Liver (tissue), 9 donors: ENCODE results near the gene RBM15B. TPM values are rescaled to one million over a fixed set of nuclear protein-coding genes. Genes with fewer than 3 reads are reported as not detected.
A peak's percentile ranks its signal among the peaks of the same experiment; 100 is the strongest.

ENCODE experiments used
- DNase-seq: peaks from one replicate; pipeline ENCODE4 v3.0.0-alpha.2; 2017; ENCODE audit warnings: low spot score
- H3K27ac ChIP-seq, 2 donors: one replicate each; pipeline ENCODE4 v1.7.0; 2013; ENCODE audit warnings: inconsistent platforms in 2 of 2, low read length in 2 of 2, control low read depth in 1 of 2, low read depth in 1 of 2, mild to moderate bottlenecking in 1 of 2
- H3K27me3 ChIP-seq, 4 donors: one replicate each; pipeline versions ENCODE4 v1.6.1 to v1.7.0; 2013; ENCODE audit warnings: low read length in 3 of 4, inconsistent platforms in 1 of 4, mild to moderate bottlenecking in 1 of 4, moderate library complexity in 1 of 4; ENCODE audit not compliant: control insufficient read depth in 4 of 4, insufficient read depth in 4 of 4
- H3K36me3 ChIP-seq, 4 donors: one replicate each; pipeline versions ENCODE4 v1.6.1 to v1.7.0; 2013; ENCODE audit warnings: low read length in 3 of 4, mild to moderate bottlenecking in 3 of 4, low read depth in 1 of 4, moderate library complexity in 1 of 4; ENCODE audit not compliant: control insufficient read depth in 4 of 4, insufficient read depth in 3 of 4
- H3K4me1 ChIP-seq, 4 donors: one replicate each; pipeline versions ENCODE4 v1.6.1 to v1.7.0; 2013; ENCODE audit warnings: low read length in 3 of 4, mild to moderate bottlenecking in 3 of 4, moderate library complexity in 1 of 4; ENCODE audit not compliant: control insufficient read depth in 4 of 4, insufficient read depth in 4 of 4
- H3K4me3 ChIP-seq, 3 donors: one replicate each; pipeline versions ENCODE4 v1.6.1 to v1.7.0; 2013; ENCODE audit warnings: low read length in 3 of 3, control low read depth in 1 of 3, low read depth in 1 of 3, mild to moderate bottlenecking in 1 of 3
- H3K9ac ChIP-seq, 2 donors: one replicate each; pipeline ENCODE4 v1.7.0; 2013; ENCODE audit warnings: low read length in 2 of 2, mild to moderate bottlenecking in 2 of 2, moderate library complexity in 2 of 2, control low read depth in 1 of 2, low read depth in 1 of 2
- H3K9me3 ChIP-seq, 4 donors: one replicate each; pipeline versions ENCODE4 v1.6.1 to v1.7.0; 2013; ENCODE audit warnings: low read length in 3 of 4; ENCODE audit not compliant: control insufficient read depth in 4 of 4
- EGR1 ChIP-seq, 2 donors: IDR thresholded peaks; 2 replicates each; pipeline ENCODE4 v1.6.1; 2016 to 2018; ENCODE audit warnings: antibody characterized with exemption in 2 of 2, low read depth in 2 of 2
- FOXA1 ChIP-seq: IDR thresholded peaks from 2 replicates; pipeline ENCODE4 v1.6.1; 2016; ENCODE audit warnings: antibody characterized with exemption
- GABPA ChIP-seq, 2 donors: IDR thresholded peaks in 1 of 2; conservative IDR thresholded peaks in 1 of 2; 2 replicates each; pipeline ENCODE4 v1.6.1; 2016; ENCODE audit warnings: antibody characterized with exemption in 2 of 2, mild to moderate bottlenecking in 1 of 2, moderate library complexity in 1 of 2
- HNF4A ChIP-seq, 2 donors: conservative IDR thresholded peaks; 2 replicates each; pipeline ENCODE4 v1.6.1; 2016; ENCODE audit warnings: antibody characterized with exemption in 2 of 2, mild to moderate bottlenecking in 2 of 2
- HNF4G ChIP-seq: IDR thresholded peaks from 2 replicates; pipeline ENCODE4 v1.6.1; 2016; ENCODE audit warnings: antibody characterized with exemption
- MAX ChIP-seq: IDR thresholded peaks from 2 replicates; pipeline ENCODE4 v1.6.1; 2016; ENCODE audit warnings: antibody characterized with exemption
- NR2F2 ChIP-seq: IDR thresholded peaks from 2 replicates; pipeline ENCODE4 v1.6.1; 2016; ENCODE audit warnings: antibody characterized with exemption
- RAD21 ChIP-seq, 2 donors: IDR thresholded peaks; 2 replicates each; pipeline ENCODE4 v1.6.1; 2016; ENCODE audit warnings: antibody characterized with exemption in 2 of 2, mild to moderate bottlenecking in 2 of 2
- REST ChIP-seq: IDR thresholded peaks from 2 replicates; pipeline ENCODE4 v1.6.1; 2016; ENCODE audit warnings: antibody characterized with exemption, mild to moderate bottlenecking
- RXRA ChIP-seq, 2 donors: IDR thresholded peaks; 2 replicates each; pipeline ENCODE4 v1.6.1; 2017 to 2018; ENCODE audit warnings: antibody characterized with exemption in 2 of 2, mild to moderate bottlenecking in 1 of 2
- SP1 ChIP-seq: IDR thresholded peaks from 2 replicates; pipeline ENCODE4 v1.6.1; 2018; ENCODE audit warnings: antibody characterized with exemption, mild to moderate bottlenecking
- TAF1 ChIP-seq: conservative IDR thresholded peaks from 2 replicates; pipeline ENCODE4 v1.6.1; 2016; ENCODE audit warnings: antibody characterized with exemption, mild to moderate bottlenecking
- YY1 ChIP-seq: IDR thresholded peaks from 2 replicates; pipeline ENCODE4 v1.6.1; 2016; ENCODE audit warnings: antibody characterized with exemption, mild to moderate bottlenecking
- ZBTB33 ChIP-seq: IDR thresholded peaks from 2 replicates; pipeline ENCODE4 v1.6.1; 2016; ENCODE audit warnings: antibody characterized with exemption
- WGBS: extraction: QIAGEN DNeasy Blood & Tissue Kit; methylation state at CpG from one replicate; pipeline ENCODE4 v1.1.7; 2013; 5-methylcytosine and 5-hydroxymethylcytosine counted together
- polyA plus RNA-seq, 2 donors: library from polyadenylated mRNA; stranded (reverse) in 1 of 2; unstranded in 1 of 2; fragments of 200-250 nt in 1 of 2; fragments of >200 nt in 1 of 2; fragmentation: Nextera tagmentation in 1 of 2; extraction: Ambion mirVana in 1 of 2; gene quantifications; one replicate each; pipeline versions ENCODE4 v1.2.1 to v1.2.3, GENCODE V29; 2013 to 2015
- total RNA-seq, 2 donors: library from RNA; depleted of rRNA; stranded (reverse); fragments of >200 nt; gene quantifications; one replicate each; pipeline ENCODE4 v1.2.3, GENCODE V29; 2014
- donor health status: healthy.
- donor health status: healthy.
- donor health status: healthy.
- donor health status: healthy.
- donor health status: healthy.

Gene RBM15B
- total and polyA plus RNA-seq, 4 donors: 2.3 to 14.8 (median 10.0) TPM

- TF ChIP-seq ZBTB33 (no peak), RXRA (IDR thresholded peaks at IDR 0.05) (no peak), HNF4G (no peak)
Measured at GRCh38 chr3:51382076-51382745, 8.9 kb upstream of the RBM15B start (continued).

GRCh38 chr3:51382947-51383578 lies 8.0 kb upstream of the RBM15B start:
- no peak overlapping the region for H3K27ac ChIP-seq
- WGBS: 92% methylated on average over 3 of the region's 3 CpGs
- DNase-seq: no peak
- H3K4me1 ChIP-seq: peaks cover 0 to 38% (median 27%) of the 10 kb centered on the region in 4 donors
- no peaks in the 10 kb centered on the region for H3K9me3 ChIP-seq
- peak overlapping the region in 1 of 2 donors; percentile 6 for H3K9ac ChIP-seq
- peaks cover 0 to 7% (median 4%) of the 10 kb centered on the region in 4 donors for H3K36me3 ChIP-seq
- no peaks in the 10 kb centered on the region for H3K27me3 ChIP-seq
- TF ChIP-seq FOXA1: no peak
- no peak overlapping the region for H3K4me3 ChIP-seq

- peaks cover 0 to 42% (median 33%) of the 10 kb centered on the region in 4 donors for H3K4me1 ChIP-seq
- TF ChIP-seq YY1 (no peak), TAF1 (peak; percentile 2)
- peak overlapping the region; percentile 90 to 93 for H3K9ac ChIP-seq
- peak overlapping the region; percentile 95 to 96 for H3K27ac ChIP-seq
- H3K36me3 ChIP-seq: peaks cover 6 to 15% (median 13%) of the 10 kb centered on the region in 4 donors
- H3K27me3 ChIP-seq: no peaks in the 10 kb centered on the region
- no peak for DNase-seq
- H3K4me3 ChIP-seq: peak overlapping the region; percentile 82 to 99 (median 91)
- under 1% methylated on average over 29 of the region's 29 CpGs for WGBS
- H3K9me3 ChIP-seq: no peaks in the 10 kb centered on the region
Measured at GRCh38 chr3:51384055-51384725, 6.9 kb upstream of the RBM15B start.

- under 1% methylated on average over 65 of the region's 65 CpGs for WGBS
- Histone ChIP-seq H3K4me1 (peaks cover 0 to 48% (median 38%) of the 10 kb centered on the region in 4 donors), H3K4me3 (peak within 1 kb of the TSS; percentile 82 to 99 (median 91))
- TF ChIP-seq RAD21 (IDR thresholded peaks at IDR 0.05): no peak
- peak in 1 of 2 donors; percentile 90 for TF ChIP-seq GABPA (IDR thresholded peaks at IDR 0.05 in 1 of 2, conservative IDR thresholded peaks at IDR 0.05 in 1 of 2)
- peak in 1 of 2 donors; percentile 24 for TF ChIP-seq HNF4A (conservative IDR thresholded peaks at IDR 0.05)
- TF ChIP-seq MAX: no peak
- no peak for TF ChIP-seq EGR1 (IDR thresholded peaks at IDR 0.05; ENCODE audit: low read depth in 2 of 2)
- TF ChIP-seq ZBTB33: no peak
- peak; percentile 79 for TF ChIP-seq REST
- peak; percentile 3 for TF ChIP-seq TAF1
- TF ChIP-seq SP1: peak; percentile 90
- peak; percentile 44 for TF ChIP-seq NR2F2
- TF ChIP-seq YY1: peak; percentile 100
- TF ChIP-seq HNF4G: no peak
Measured at GRCh38 chr3:51384726-51385473, 6.2 kb upstream of the RBM15B start, which contains the start of gene MANF. TSS of gene MANF (plus strand) at chr3:51385291. CDS start at chr3:51385343, 52 bp downstream.

More at GRCh38 chr3:51384726-51385473, 6.2 kb upstream of the RBM15B start, which contains the start of gene MANF:
- DNase-seq: peak; percentile 95
- Histone ChIP-seq H3K9ac (peak within 1 kb of the TSS; percentile 90 to 93), H3K9me3 (no peaks in the 10 kb centered on the region), H3K27ac (peak within 1 kb of the TSS; percentile 95 to 96), H3K27me3 (no peaks in the 10 kb centered on the region), H3K36me3 (peaks cover 6 to 15% (median 13%) of the 10 kb centered on the region in 4 donors)
